Activated naive CD4-positive, alpha-beta T cell treated with anti-CD3 and anti-CD28 coated beads, Interleukin-2, amount 10 ng/mL, durations not matched to agents 7 days and 5 days (primary cell): ENCODE measurements around the gene CST11.
"Not testable (repeated sequence)": the region's sequence is repeated elsewhere in the genome, so short reads cannot be mapped to it uniquely, and the experiment has no call there.

Source experiments
- CTCF ChIA-PET: fragments of 350-600 bp; sonication (Branson Sonifier 250); formaldehyde crosslinking; loops from one replicate; lab custom pipeline; 2021; ENCODE audit warnings: antibody characterized with exemption; lab: Charles Lee
- DNase-seq: peaks from one replicate; pipeline ENCODE4 v3.0.0-alpha.2; 2020
- H3K27ac Mint-ChIP-seq: one replicate; pipeline ENCODE4 v1.8.0; 2021; ENCODE audit warnings: mild to moderate bottlenecking, moderate library complexity, mixed read lengths
- H3K27me3 Mint-ChIP-seq: one replicate; pipeline ENCODE4 v1.8.0; 2021; ENCODE audit warnings: mild to moderate bottlenecking, mixed read lengths
- H3K36me3 Mint-ChIP-seq: one replicate; pipeline ENCODE4 v1.8.0; 2021; ENCODE audit warnings: mixed read lengths
- H3K4me1 Mint-ChIP-seq: one replicate; pipeline ENCODE4 v1.8.0; 2021; ENCODE audit warnings: mixed read lengths
- H3K4me3 Mint-ChIP-seq: one replicate; pipeline ENCODE4 v1.8.0; 2021; ENCODE audit warnings: mild to moderate bottlenecking, moderate library complexity, mixed read lengths
- H3K9me3 Mint-ChIP-seq: one replicate; pipeline ENCODE4 v1.8.0; 2021; ENCODE audit warnings: mixed read lengths

Gene CST11

DNA sequence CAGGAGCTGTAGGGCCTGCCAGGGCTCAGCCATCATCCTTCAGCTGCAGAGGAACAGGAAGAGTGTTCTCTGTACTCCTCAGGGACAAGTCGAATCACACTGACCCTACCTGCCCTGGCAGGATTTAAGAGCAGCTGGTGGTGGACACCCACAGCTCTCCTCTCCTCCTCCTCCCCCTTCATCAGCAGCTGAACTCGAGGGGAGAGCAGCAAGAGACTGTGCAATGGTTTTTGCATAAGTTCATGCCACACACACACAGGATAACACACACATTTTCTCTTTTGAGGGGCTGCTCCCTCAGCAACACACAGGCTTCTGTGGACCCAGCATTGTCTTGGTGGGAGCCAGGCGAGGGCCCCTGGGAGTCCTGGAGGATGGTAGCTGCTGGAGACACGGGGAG, at the start of gene CST11:
CST11 (minus strand) TSS at position 101 of the 400 bp plus-strand sequence; CDS start at position 36, 65 bp downstream.
- peaks cover 4% of the 10 kb centered on the region for H3K27me3 Mint-ChIP-seq
- H3K4me1 Mint-ChIP-seq = peaks cover 26% of the 10 kb centered on the region
- no peak within 1 kb of the TSS for H3K27ac Mint-ChIP-seq
- no peaks in the 10 kb centered on the region for H3K36me3 Mint-ChIP-seq
- no peaks in the 10 kb centered on the region for H3K9me3 Mint-ChIP-seq
- DNase-seq = no peak
- CTCF ChIA-PET = no interaction called here
- no peak within 1 kb of the TSS for H3K4me3 Mint-ChIP-seq

- Mint-ChIP-seq H3K9me3 (peaks cover under 1% of the 10 kb centered on the region), H3K27me3 (peaks cover 3% of the 10 kb centered on the region), H3K27ac (no peak overlapping the region), H3K4me1 (no peaks in the 10 kb centered on the region), H3K4me3 (no peak overlapping the region), H3K36me3 (no peaks in the 10 kb centered on the region)
- CTCF ChIA-PET = no interaction called here
- DNase-seq = no peak
These were observed 49.2 kb upstream of the CST11 start for GRCh38 chr20:23501926-23502325.

GRCh38 chr20:23497536-23497935, 44.9 kb upstream of the CST11 start:
- CTCF ChIA-PET = no interaction called here
- Mint-ChIP-seq H3K27me3 (no peaks in the 10 kb centered on the region), H3K36me3 (no peaks in the 10 kb centered on the region), H3K4me1 (no peaks in the 10 kb centered on the region), H3K4me3 (no peak overlapping the region), H3K27ac (no peak overlapping the region), H3K9me3 (peaks cover 6% of the 10 kb centered on the region)
- no peak for DNase-seq

GRCh38 chr20:23493172-23493772, 40.6 kb upstream of the CST11 start:
- Mint-ChIP-seq H3K27ac (no peak overlapping the region), H3K4me3 (no peak overlapping the region), H3K4me1 (no peaks in the 10 kb centered on the region), H3K36me3 (no peaks in the 10 kb centered on the region), H3K27me3 (peaks cover 3% of the 10 kb centered on the region), H3K9me3 (peaks cover 6% of the 10 kb centered on the region)
- CTCF ChIA-PET = no interaction called here
- DNase-seq = no peak

DNA sequence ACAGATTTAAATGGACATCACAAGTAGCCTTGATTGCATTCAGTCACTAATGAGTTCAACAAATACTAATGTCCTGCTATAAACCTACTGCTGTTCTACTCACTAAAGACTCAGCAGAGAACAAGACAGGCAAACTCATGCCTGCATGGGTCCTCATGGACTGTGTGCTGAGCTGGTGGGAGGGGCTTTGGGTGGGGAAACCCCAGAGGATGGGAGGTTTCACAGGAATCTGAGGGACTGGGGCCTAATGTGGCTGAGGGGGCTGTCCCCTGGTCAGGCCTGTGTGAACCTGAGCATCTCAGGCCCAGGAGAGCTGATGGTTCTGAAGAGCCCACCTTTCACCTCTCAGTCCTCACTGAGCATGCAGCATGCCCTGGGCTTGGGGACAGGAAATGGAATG, 39.6 kb upstream of the CST11 start:
- Mint-ChIP-seq H3K36me3 (no peaks in the 10 kb centered on the region), H3K27ac (no peak overlapping the region), H3K9me3 (peaks cover 6% of the 10 kb centered on the region), H3K27me3 (peaks cover 3% of the 10 kb centered on the region), H3K4me1 (no peaks in the 10 kb centered on the region), H3K4me3 (no peak overlapping the region)
- no peak for DNase-seq
- CTCF ChIA-PET = no interaction called here

DNA sequence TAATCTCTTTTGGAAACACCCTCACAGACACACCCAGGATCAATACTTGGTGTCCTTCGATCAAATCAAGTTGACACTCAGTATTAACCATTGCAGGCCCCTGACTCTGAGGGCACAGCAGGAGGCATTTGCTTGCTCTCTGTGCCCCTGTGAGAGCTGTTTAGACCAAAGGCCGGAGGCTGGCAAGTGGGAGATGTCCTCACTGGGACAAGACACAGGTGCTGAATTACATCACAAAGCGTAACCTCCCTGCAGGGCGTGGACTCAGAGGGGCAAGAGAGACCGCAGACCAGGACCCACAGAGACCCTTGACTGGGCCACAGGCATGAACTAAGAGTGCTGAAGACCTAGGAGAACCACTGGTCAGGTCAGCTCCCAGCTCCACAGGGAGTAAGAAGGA, 38.1 kb upstream of the CST11 start, which contains the start of gene CST8:
CST8 (plus strand) TSS at position 301 of the 400 bp plus-strand sequence. CDS start 551 bp downstream, outside the sequence.
- Mint-ChIP-seq H3K27ac (no peak within 1 kb of the TSS), H3K4me1 (no peaks in the 10 kb centered on the region), H3K4me3 (no peak within 1 kb of the TSS)

DNA sequence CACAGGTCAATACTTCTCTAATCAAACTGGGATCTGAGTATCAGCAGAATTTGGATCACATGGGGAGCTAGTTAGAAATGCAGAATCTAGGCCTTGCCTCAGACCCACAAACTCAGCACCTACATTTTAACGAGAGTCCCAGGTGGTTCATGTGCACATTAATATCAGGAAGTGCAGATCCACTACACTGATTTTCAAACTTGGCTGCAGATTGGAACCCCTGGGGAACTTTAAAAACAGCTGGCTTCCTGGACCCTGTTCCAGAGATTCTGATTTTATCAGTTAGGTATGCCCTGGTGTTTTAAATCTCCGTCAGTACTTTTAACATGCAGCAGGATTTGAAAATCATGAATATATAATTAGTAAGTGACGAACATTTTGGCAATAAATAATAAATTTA, 36.3 kb upstream of the CST11 start:
- Mint-ChIP-seq H3K36me3 (no peaks in the 10 kb centered on the region), H3K27ac (no peak overlapping the region), H3K9me3 (no peaks in the 10 kb centered on the region), H3K27me3 (peaks cover 3% of the 10 kb centered on the region), H3K4me3 (no peak overlapping the region), H3K4me1 (no peaks in the 10 kb centered on the region)
- CTCF ChIA-PET = no interaction called here
- no peak for DNase-seq

More for the DNA sequence above, 38.1 kb upstream of the CST11 start, which contains the start of gene CST8:
- DNase-seq = no peak
- Mint-ChIP-seq H3K27me3 (peaks cover 3% of the 10 kb centered on the region), H3K9me3 (peaks cover under 1% of the 10 kb centered on the region), H3K36me3 (no peaks in the 10 kb centered on the region)
- CTCF ChIA-PET = no interaction called here

- H3K36me3 Mint-ChIP-seq = no peaks in the 10 kb centered on the region
- H3K27me3 Mint-ChIP-seq = peaks cover 3% of the 10 kb centered on the region
- CTCF ChIA-PET = no interaction called here
- no peak for DNase-seq
- no peaks in the 10 kb centered on the region for H3K4me1 Mint-ChIP-seq
- no peaks in the 10 kb centered on the region for H3K9me3 Mint-ChIP-seq
- no peak overlapping the region for H3K4me3 Mint-ChIP-seq
- H3K27ac Mint-ChIP-seq = no peak overlapping the region
These were observed 35.8 kb upstream of the CST11 start for GRCh38 chr20:23488470-23488869.

- CTCF ChIA-PET = no interaction called here
These were observed 31.4 kb upstream of the CST11 start for GRCh38 chr20:23484081-23484480.

DNA sequence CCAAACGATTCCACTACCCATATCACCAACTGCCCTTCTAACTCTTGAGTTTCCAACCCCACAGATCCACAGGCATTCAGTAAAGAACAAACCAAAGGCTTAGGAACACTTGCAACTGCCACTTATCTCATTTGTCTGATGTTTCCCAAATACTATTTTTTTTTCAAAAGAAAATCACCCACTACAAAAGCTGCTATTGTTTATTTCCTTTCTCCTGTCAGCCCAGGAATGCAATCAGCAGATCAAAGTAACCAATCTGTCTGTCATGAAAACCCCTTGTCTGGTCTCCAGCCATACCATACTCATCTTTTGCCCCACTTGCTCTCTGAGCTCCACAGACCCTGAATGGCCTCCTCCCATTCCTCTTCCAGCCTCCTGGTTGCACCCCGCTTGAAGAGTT, 29.5 kb upstream of the CST11 start:
- Mint-ChIP-seq H3K4me3 (no peak overlapping the region), H3K27ac (no peak overlapping the region), H3K36me3 (no peaks in the 10 kb centered on the region), H3K27me3 (no peaks in the 10 kb centered on the region), H3K9me3 (no peaks in the 10 kb centered on the region), H3K4me1 (no peaks in the 10 kb centered on the region)
- CTCF ChIA-PET = no interaction called here
- DNase-seq = no peak

More at GRCh38 chr20:23484081-23484480, 31.4 kb upstream of the CST11 start:
- Mint-ChIP-seq H3K36me3 (no peaks in the 10 kb centered on the region), H3K27ac (no peak overlapping the region), H3K4me3 (no peak overlapping the region), H3K4me1 (no peaks in the 10 kb centered on the region), H3K9me3 (no peaks in the 10 kb centered on the region), H3K27me3 (no peaks in the 10 kb centered on the region)
- DNase-seq = no peak

- no peaks in the 10 kb centered on the region for H3K36me3 Mint-ChIP-seq
- H3K9me3 Mint-ChIP-seq = no peaks in the 10 kb centered on the region
- no peak overlapping the region for H3K27ac Mint-ChIP-seq
- no peak for DNase-seq
- CTCF ChIA-PET = no interaction called here
- H3K4me3 Mint-ChIP-seq = no peak overlapping the region
- no peaks in the 10 kb centered on the region for H3K4me1 Mint-ChIP-seq
- no peaks in the 10 kb centered on the region for H3K27me3 Mint-ChIP-seq
These were observed 26.4 kb upstream of the CST11 start for GRCh38 chr20:23479043-23479442.

DNA sequence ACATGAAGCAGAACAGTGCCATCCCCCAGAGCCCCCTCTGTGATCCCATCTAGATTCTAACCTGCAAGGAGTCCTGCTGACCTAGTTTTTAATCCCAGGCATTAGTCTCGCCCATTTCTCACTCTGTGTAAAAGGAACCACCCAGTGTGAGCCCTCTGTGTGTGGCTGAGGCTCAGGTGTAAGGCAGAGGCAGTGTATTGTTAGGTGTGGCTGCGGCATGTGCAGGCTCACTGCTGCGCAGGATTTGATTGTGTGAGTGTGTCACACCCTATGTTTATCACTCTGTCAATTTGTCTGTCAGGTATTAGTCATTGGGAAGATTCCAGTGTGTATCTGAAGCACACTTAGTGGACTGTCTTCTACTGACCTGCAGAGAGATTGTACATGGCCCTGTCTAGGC, 24.5 kb upstream of the CST11 start:
- DNase-seq = no peak
- no peaks in the 10 kb centered on the region for H3K9me3 Mint-ChIP-seq
- no peak overlapping the region for H3K27ac Mint-ChIP-seq
- no peak overlapping the region for H3K4me3 Mint-ChIP-seq
- no peaks in the 10 kb centered on the region for H3K4me1 Mint-ChIP-seq
- H3K36me3 Mint-ChIP-seq = no peaks in the 10 kb centered on the region
- H3K27me3 Mint-ChIP-seq = no peaks in the 10 kb centered on the region
- CTCF ChIA-PET = no interaction called here

DNA sequence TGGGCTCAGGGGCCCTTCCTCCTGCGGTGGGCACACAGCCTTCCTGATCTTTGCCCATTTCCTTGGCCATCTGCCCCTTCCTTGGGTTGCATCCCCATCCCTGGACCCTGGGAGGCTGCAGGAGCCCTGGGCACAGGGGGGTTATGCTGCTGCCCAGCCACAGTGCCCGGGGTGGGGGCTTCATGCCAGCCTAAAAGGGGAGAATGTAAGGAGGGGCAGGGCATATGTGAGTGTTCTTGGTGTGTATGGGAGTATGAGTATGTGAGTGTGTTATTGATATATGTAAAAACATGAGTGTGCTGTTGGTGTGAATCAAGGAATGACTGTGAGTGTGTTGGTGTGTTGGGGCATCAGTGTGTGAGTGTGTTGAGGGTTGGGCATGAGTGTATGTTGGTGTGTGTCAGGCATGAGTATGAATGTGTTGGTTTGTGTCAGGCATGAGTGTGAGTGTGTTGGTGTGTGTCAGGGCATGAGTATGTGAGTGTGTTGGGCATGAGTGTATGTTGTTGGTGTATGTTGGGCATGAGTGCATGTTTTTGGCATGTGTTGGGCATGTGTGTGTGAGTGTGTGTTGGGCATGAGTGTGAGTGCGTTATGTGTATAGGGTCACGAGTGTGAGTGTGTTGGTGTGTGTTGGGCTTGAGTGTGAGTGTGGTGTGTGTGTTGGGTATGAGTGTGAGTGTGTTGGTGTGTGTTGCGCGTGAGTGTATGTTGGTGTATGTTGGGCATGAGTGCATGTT, 23.5 kb upstream of the CST11 start:
- Mint-ChIP-seq H3K27me3 (no peaks in the 10 kb centered on the region), H3K9me3 (no peaks in the 10 kb centered on the region), H3K36me3 (no peaks in the 10 kb centered on the region), H3K4me3 (no peak overlapping the region), H3K27ac (no peak overlapping the region), H3K4me1 (no peaks in the 10 kb centered on the region)
- no peak for DNase-seq
- CTCF ChIA-PET = no interaction called here

DNA sequence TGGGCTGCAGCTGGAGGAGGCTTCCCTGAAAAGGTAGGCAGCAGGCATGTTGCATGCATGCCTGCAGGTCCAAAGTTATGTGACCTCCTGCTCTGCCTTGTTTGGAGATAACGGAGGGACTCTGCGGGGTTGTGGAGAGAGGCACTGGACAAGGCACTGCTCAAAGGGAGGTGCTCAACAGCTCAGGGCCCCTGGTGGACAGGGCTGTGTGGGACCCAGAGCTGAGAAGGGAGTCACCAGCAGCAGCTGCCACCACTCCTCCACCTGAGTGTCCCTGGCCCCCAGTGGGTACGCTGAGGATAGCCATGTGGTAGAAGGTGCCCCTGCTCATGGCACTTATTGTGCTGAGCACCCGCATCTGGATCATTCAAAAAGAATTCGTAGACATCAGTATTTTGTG, 22.7 kb upstream of the CST11 start:
- Mint-ChIP-seq H3K36me3 (no peaks in the 10 kb centered on the region), H3K4me3 (no peak overlapping the region), H3K27ac (no peak overlapping the region), H3K9me3 (no peaks in the 10 kb centered on the region), H3K27me3 (no peaks in the 10 kb centered on the region), H3K4me1 (no peaks in the 10 kb centered on the region)
- no peak for DNase-seq
- CTCF ChIA-PET = no interaction called here

- not testable (repeated sequence) for H3K36me3 Mint-ChIP-seq, DNase-seq, H3K27ac Mint-ChIP-seq
These were observed 20.6 kb upstream of the CST11 start for GRCh38 chr20:23473293-23473692.

More at GRCh38 chr20:23473293-23473692, 20.6 kb upstream of the CST11 start:
- H3K9me3 Mint-ChIP-seq, CTCF ChIA-PET, H3K27me3 Mint-ChIP-seq, H3K4me3 Mint-ChIP-seq, H3K4me1 Mint-ChIP-seq: not testable (repeated sequence)
